ENCODE results near the gene ARL3.
A peak's percentile ranks its signal among the peaks of the same experiment; 100 is the strongest.
"Not testable (repeated sequence)": the region's sequence is repeated elsewhere in the genome, so short reads cannot be mapped to it uniquely, and the experiment has no call there.

The ARL3 gene

DNA sequence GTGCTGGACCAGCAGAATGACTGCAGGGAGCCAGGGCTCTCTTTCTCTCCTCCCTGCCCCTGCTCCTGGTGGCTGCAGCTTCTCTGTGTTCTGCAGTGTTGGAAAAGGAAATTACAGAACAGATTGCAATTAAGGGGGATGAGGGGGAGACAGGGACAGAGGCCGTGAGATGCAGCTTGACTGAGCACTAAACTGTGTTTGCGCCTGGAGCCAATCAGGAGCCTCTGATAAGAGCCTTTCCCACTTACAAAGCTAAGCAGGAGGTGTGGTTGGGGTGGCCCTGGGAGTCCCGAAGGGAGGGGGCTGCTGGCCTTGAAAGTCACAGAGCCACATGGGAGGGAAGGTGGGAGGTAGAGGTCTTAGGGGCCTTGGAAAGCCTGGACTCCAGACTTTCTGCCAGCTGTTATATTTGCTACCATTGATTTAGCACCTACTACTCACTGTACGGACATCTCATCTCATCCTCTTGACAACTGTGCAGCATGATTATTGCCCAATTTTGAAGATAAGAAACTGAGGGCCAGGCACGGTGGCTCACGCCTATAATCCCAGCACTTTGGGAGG lies 43.2 kb downstream of the ARL3 start:
- DNase-seq (ENCODE audit: insufficient read length, low spot score) (no peak), FAIRE-seq (no peak)
- TF ChIP-seq, protein P1, sequence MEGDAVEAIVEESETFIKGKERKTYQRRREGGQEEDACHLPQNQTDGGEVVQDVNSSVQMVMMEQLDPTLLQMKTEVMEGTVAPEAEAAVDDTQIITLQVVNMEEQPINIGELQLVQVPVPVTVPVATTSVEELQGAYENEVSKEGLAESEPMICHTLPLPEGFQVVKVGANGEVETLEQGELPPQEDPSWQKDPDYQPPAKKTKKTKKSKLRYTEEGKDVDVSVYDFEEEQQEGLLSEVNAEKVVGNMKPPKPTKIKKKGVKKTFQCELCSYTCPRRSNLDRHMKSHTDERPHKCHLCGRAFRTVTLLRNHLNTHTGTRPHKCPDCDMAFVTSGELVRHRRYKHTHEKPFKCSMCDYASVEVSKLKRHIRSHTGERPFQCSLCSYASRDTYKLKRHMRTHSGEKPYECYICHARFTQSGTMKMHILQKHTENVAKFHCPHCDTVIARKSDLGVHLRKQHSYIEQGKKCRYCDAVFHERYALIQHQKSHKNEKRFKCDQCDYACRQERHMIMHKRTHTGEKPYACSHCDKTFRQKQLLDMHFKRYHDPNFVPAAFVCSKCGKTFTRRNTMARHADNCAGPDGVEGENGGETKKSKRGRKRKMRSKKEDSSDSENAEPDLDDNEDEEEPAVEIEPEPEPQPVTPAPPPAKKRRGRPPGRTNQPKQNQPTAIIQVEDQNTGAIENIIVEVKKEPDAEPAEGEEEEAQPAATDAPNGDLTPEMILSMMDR (IDR thresholded peaks at IDR 0.05; ENCODE audit: insufficient read depth, missing control alignments), result no peak

DNA sequence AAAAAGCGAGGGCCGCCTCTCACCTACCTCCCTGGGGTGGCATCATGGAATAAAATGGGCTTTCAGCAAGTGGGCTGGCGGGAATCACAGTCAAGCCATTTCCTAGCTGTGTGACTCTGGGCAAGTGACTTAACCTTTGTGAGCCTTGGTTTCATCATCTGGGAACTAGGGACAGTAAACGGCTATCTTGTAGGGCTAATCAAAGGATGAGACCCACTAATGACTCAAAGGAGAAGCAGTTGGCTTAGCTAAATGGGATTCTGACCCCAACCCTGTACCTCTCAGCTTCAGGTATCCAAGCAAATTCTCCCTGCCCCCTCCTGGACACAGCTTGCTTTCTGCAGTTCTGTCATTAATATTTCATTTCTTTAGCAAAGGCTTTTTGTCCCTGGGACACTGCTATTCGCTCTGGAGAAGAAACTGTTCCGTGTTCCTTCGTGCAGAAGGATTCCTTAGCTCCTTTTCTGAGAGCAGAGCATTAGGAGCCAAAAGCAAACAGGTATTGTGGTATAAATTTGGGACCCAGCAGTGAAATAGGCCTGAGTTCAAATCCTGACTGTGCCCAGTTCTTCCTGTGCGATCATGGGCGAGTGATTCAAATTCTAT lies 44.0 kb downstream of the ARL3 start:
- TF ChIP-seq, protein P1 (IDR thresholded peaks at IDR 0.05; ENCODE audit: insufficient read depth, missing control alignments), result no peak
- no peak for FAIRE-seq
- no peak for DNase-seq (ENCODE audit: insufficient read length, low spot score)

DNA sequence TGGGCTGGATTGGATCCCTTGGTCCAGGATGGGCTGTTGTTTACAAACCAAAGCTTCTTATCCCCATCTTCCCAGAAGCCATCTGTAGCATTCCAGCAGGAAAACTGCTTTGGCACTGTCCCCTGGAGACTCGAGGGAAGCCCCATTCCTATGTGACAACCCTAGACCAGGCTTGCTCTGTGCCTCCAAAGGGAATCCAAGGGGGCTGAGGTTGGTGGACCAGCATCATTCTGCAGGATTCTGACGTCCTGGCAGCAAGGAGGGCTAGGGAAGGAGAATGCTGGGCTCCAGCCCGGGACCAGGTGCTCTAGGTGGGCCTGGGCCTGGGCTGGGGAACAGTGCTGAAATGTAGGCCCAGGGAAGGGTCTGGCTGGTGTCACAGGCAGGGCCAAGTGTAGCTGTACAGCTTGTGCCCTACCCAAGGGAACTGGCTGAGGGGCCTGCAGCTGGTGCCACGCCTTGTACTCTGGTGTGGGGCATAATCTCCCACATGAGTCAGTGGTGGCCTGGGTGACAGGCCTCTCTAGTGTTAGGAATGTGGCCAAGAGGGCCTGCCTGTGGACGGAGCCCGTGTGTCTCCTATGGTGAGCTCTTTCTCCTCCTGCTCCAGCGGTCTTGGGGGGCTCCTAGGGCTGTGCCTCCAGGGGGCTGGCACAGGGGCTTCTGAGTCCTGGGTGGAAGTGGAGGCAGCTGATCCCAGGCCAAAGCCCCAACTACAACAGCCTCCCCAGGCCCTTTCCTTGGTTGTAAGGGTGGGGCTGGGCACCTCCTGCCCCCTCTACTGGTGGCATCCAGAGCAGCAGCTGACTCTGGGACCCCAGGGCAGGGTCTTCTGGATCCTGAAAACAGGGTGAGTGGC lies 44.8 kb downstream of the ARL3 start:
- FAIRE-seq, result no peak
- TF ChIP-seq, protein P1 (IDR thresholded peaks at IDR 0.05; ENCODE audit: insufficient read depth, missing control alignments), result peak; percentile 1
- no peak for DNase-seq (ENCODE audit: insufficient read length, low spot score)

GRCh38 chr10:102668326-102669107 lies 45.7 kb downstream of the ARL3 start:
- TF ChIP-seq, protein P1 (IDR thresholded peaks at IDR 0.05; ENCODE audit: insufficient read depth, missing control alignments), result no peak
- DNase-seq (ENCODE audit: insufficient read length, low spot score), result no peak
- no peak for FAIRE-seq

- DNase-seq (ENCODE audit: insufficient read length, low spot score); FAIRE-seq: not testable (repeated sequence)
Measured at GRCh38 chr10:102667411-102667810, 46.8 kb downstream of the ARL3 start.

GRCh38 chr10:102665904-102666509 lies 48.2 kb downstream of the ARL3 start:
- no peak for FAIRE-seq
- TF ChIP-seq, protein P1 (IDR thresholded peaks at IDR 0.05; ENCODE audit: insufficient read depth, missing control alignments), result no peak

GRCh38 chr10:102661658-102662028 lies 52.6 kb downstream of the ARL3 start:
- TF ChIP-seq, protein P1 (IDR thresholded peaks at IDR 0.05; ENCODE audit: insufficient read depth, missing control alignments), result no peak
- no peak for FAIRE-seq
- no peak for DNase-seq (ENCODE audit: insufficient read length, low spot score)

More at GRCh38 chr10:102665904-102666509, 48.2 kb downstream of the ARL3 start:
- no peak for DNase-seq (ENCODE audit: insufficient read length, low spot score)
